IPS DF 6.9 (cell line): ENCODE data around the gene PPP1R3D.
"Not testable (repeated sequence)": the region's sequence is repeated elsewhere in the genome, so short reads cannot be mapped to it uniquely, and the experiment has no call there.

Source experiments
- DNase-seq: peaks from one replicate; pipeline ENCODE4 v3.0.0-alpha.2; 2013; ENCODE audit warnings: low read depth, low spot score
- H3K27ac ChIP-seq: one replicate; pipeline ENCODE4 v1.5.1; 2013; ENCODE audit warnings: low read length, control low read depth
- H3K27me3 ChIP-seq: 2 replicates; pipeline ENCODE4 v1.6.1; 2013; ENCODE audit warnings: mild to moderate bottlenecking, low read length; ENCODE audit not compliant: control insufficient read depth, insufficient read depth
- H3K36me3 ChIP-seq: 2 replicates; pipeline ENCODE4 v1.6.1; 2013; ENCODE audit warnings: low read length; ENCODE audit not compliant: control insufficient read depth, insufficient read depth
- H3K4me1 ChIP-seq: 2 replicates; pipeline ENCODE4 v1.6.1; 2013; ENCODE audit warnings: low read length; ENCODE audit not compliant: control insufficient read depth, insufficient read depth
- H3K4me3 ChIP-seq: 2 replicates; pipeline ENCODE4 v1.5.1; 2013; ENCODE audit warnings: mild to moderate bottlenecking, low read length
- H3K9me3 ChIP-seq: 2 replicates; pipeline ENCODE4 v1.6.1; 2013; ENCODE audit warnings: low read length, inconsistent platforms; ENCODE audit not compliant: control insufficient read depth, insufficient read depth
- WGBS: extraction: QIAGEN DNeasy Blood & Tissue Kit; methylation state at CpG from one replicate; pipeline ENCODE4 v1.1.7; 2013; ENCODE audit warnings: mixed read lengths, missing lambda C conversion rate; ENCODE audit not compliant: insufficient read length, insufficient coverage; 5-methylcytosine and 5-hydroxymethylcytosine counted together

PPP1R3D gene

GRCh38 chr20:59890035-59890434, 50.1 kb downstream of the PPP1R3D start:
- H3K4me3 ChIP-seq, H3K9me3 ChIP-seq, DNase-seq, H3K4me1 ChIP-seq, H3K27me3 ChIP-seq, H3K27ac ChIP-seq, H3K36me3 ChIP-seq: not testable (repeated sequence)
- no CpG with 5 or more reads among the region's 2 CpGs for WGBS

GRCh38 chr20:59888050-59888449, 52.1 kb downstream of the PPP1R3D start:
- Histone ChIP-seq H3K27me3 (no peaks in the 10 kb centered on the region), H3K4me3 (no peak overlapping the region), H3K27ac (no peak overlapping the region), H3K9me3 (no peaks in the 10 kb centered on the region), H3K4me1 (no peaks in the 10 kb centered on the region), H3K36me3 (no peaks in the 10 kb centered on the region)
- WGBS = 100% methylated on average over 1 of the region's 1 CpG
- no peak for DNase-seq
